ENCODE results near the gene APC2.
"Not testable (repeated sequence)": the region's sequence is repeated elsewhere in the genome, so short reads cannot be mapped to it uniquely, and the experiment has no call there.

Gene APC2

GRCh38 chr19:1477056-1477455 is 27.1 kb downstream of the APC2 start:
- not testable (repeated sequence) for H3K9me3 ChIP-seq (ENCODE audit: control insufficient read depth, insufficient read depth, low read length); H3K9ac ChIP-seq (ENCODE audit: low read depth, low read length); H3K4me1 ChIP-seq (ENCODE audit: insufficient read depth, low read length); H3K36me3 ChIP-seq (ENCODE audit: insufficient read depth, low read length)

DNA sequence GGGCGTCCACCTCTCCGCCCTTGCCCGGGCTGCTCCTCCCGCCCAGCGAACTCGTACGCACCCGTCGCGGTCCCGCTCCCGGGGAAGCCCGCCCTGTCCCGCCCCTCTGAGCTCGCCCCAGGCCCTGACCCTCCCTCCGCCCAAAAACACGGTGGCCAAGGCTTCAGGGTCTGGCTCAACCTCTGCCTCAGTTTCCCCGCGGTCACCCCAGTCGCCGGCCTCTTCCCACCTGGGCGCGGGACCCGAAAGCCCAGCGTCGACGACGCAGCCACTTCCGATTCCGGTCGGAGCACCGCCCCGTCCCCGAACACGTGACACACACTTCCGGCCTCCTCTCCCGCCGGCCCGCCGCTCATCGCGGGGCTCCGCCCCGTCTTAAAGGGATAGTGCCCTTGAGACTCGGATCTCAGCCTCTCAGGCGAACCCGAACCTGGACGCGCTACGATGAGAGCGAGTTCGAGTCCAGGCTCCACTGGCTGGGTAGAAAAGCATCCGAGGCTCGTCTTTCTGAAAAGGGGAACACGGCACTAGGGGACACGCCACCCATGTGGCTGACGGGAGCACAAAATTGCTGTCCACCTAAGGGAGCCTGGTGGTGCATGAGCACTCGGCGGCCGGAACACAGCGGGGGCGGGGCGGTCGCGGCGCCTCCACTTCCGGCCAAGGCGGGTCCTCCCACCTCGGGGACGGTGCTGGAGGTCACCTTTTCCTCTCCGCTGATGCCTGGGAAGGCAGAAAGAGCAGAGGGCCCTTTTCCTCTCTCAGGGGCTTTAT is 29.2 kb downstream of the APC2 start, which contains the start of gene C19orf25:
Gene C19orf25 (minus strand): TSS at position 282 of the 774 bp plus-strand sequence. CDS start 312 bp downstream, outside the sequence.
- no peaks in the 10 kb centered on the region for H3K9me3 ChIP-seq (ENCODE audit: control insufficient read depth, insufficient read depth, low read length)
- H3K4me1 ChIP-seq (ENCODE audit: insufficient read depth, low read length) = no peaks in the 10 kb centered on the region
- peaks cover 4% of the 10 kb centered on the region for H3K36me3 ChIP-seq (ENCODE audit: insufficient read depth, low read length)
- peak within 1 kb of the TSS; percentile 99 for H3K9ac ChIP-seq (ENCODE audit: low read depth, low read length)

DNA sequence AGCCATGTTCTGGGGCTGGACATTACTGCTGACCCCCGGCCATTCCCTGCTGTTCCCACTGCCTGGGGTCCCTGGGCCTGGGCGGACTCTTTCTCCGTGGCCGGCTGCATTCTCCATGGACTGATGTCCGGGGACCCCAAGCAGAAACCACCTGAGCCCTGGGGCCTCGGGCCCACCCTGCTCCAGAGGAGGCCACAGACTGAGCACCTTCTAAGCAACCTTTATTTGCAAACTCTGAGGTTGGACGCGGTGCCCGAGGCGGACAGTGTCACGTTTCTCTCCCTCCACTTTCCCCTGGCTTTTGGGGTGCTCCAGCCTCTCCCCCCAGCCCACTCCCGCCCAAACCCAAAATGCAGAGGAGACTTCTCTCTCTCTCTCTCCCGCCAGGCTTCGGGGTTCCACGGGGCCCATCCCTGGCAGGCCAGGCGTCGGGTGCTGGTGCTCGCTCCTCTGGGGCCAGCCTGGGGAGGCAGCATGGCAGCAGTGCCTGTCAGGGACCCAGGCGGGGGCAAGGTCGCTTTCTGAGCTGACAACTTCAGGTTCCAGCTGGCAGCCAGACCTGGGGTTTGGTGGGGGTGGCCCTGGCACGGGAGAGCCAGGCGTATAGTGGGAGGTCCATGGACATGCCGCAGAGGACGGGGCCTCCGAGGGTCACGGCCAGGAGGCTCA is 31.4 kb downstream of the APC2 start:
- Histone ChIP-seq H3K9ac (ENCODE audit: low read depth, low read length) (no peak overlapping the region), H3K4me1 (ENCODE audit: insufficient read depth, low read length) (no peaks in the 10 kb centered on the region), H3K9me3 (ENCODE audit: control insufficient read depth, insufficient read depth, low read length) (no peaks in the 10 kb centered on the region), H3K36me3 (ENCODE audit: insufficient read depth, low read length) (peaks cover 4% of the 10 kb centered on the region)

DNA sequence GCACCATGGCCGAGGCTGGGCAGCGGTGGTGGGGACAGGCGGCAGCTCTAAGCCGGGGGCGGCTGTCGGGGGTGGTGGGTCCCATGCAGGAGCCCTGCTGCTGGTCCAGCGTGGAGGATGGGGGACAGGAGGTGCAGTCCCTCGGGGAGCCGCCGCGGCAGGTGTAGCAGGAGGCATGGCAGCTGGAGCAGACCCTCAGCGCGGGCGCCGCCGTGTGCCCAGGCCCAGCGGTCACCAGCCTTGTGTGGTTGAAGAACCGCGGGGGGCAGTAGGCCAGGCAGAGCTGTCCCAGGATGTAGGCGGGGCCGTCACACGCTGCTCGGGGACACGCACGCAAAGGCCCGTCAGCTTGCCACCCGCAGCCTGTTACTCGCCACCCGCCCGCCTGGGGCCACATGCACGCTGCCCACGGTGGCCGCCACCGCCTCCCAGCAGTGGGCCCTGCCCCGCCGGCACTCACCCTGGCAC is 32.0 kb downstream of the APC2 start:
- no peaks in the 10 kb centered on the region for H3K9me3 ChIP-seq (ENCODE audit: control insufficient read depth, insufficient read depth, low read length)
- H3K9ac ChIP-seq (ENCODE audit: low read depth, low read length) = no peak overlapping the region
- no peaks in the 10 kb centered on the region for H3K4me1 ChIP-seq (ENCODE audit: insufficient read depth, low read length)
- H3K36me3 ChIP-seq (ENCODE audit: insufficient read depth, low read length) = peaks cover 4% of the 10 kb centered on the region

GRCh38 chr19:1482361-1483130 is 32.6 kb downstream of the APC2 start:
- Histone ChIP-seq H3K36me3 (ENCODE audit: insufficient read depth, low read length) (peaks cover under 1% of the 10 kb centered on the region; the same call in 1 of the 2 replicates), H3K9ac (ENCODE audit: low read depth, low read length) (no peak overlapping the region), H3K9me3 (ENCODE audit: control insufficient read depth, insufficient read depth, low read length) (no peaks in the 10 kb centered on the region), H3K4me1 (ENCODE audit: insufficient read depth, low read length) (no peaks in the 10 kb centered on the region)

- H3K36me3 ChIP-seq (ENCODE audit: insufficient read depth, low read length) = no peaks in the 10 kb centered on the region
- no peaks in the 10 kb centered on the region for H3K9me3 ChIP-seq (ENCODE audit: control insufficient read depth, insufficient read depth, low read length)
- H3K4me1 ChIP-seq (ENCODE audit: insufficient read depth, low read length) = no peaks in the 10 kb centered on the region
- H3K9ac ChIP-seq (ENCODE audit: low read depth, low read length) = no peak overlapping the region
These were observed 33.4 kb downstream of the APC2 start for GRCh38 chr19:1483131-1483978.

DNA sequence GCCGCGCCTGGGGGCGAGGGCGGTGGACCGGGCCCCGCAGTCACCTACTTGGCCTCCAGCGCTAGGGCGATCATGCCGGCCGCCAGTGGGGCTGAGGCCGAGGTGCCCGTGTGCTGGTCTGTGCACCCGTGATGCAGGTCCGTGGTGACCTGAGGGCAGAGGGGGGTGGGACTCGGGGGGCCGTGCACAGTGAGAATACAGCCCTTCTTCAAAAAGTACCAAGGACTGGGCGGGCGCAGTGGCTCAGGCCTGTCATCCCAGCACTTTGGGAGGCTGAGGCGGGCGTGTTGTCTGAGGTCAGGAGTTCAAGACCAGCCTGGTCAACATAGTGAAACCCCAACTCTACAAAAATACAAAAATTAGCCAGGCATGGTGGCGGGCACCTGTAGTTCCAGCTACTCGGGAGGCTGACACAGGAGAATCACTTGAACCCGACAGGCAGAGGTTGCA is 34.1 kb downstream of the APC2 start:
- Histone ChIP-seq H3K9ac (ENCODE audit: low read depth, low read length) (no peak overlapping the region), H3K9me3 (ENCODE audit: control insufficient read depth, insufficient read depth, low read length) (no peaks in the 10 kb centered on the region), H3K36me3 (ENCODE audit: insufficient read depth, low read length) (no peaks in the 10 kb centered on the region), H3K4me1 (ENCODE audit: insufficient read depth, low read length) (no peaks in the 10 kb centered on the region)

GRCh38 chr19:1486720-1487575 is 37.0 kb downstream of the APC2 start:
- no peaks in the 10 kb centered on the region for H3K9me3 ChIP-seq (ENCODE audit: control insufficient read depth, insufficient read depth, low read length)
- H3K9ac ChIP-seq (ENCODE audit: low read depth, low read length) = no peak overlapping the region
- no peaks in the 10 kb centered on the region for H3K36me3 ChIP-seq (ENCODE audit: insufficient read depth, low read length)
- no peaks in the 10 kb centered on the region for H3K4me1 ChIP-seq (ENCODE audit: insufficient read depth, low read length)

DNA sequence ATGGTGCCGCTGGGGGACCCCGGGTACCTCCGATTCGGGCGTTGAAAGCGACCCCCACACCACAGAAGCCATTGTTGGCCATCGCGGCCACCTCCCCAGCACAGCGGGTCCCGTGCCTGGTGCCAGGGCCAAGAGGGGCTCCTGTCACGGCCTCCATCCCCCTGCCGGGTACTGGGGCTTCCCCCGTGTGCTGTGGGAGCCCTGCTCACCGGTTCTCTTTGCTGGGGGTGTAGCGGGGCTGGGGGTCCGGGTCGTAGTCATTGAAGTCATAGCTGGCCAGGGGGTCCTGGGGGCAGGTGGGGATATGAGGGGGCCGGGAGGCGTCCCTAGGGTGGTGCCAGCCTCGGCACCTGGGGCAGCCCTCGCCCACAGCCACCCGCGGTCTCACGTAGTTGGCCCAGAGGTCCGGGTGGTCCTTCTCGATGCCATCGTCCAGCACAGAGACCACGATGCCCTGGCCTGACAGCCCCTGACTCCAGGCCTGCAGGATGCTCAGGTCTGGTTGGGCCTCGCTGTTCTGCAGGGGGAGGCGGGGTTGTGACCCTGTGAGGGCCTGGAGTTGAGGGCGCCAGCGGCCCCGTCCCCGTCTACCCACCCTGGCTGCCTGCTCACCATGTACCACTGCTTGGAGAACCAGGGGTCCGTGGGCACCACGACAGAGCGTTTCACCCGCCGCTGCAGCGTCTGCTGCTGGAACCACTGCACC is 37.8 kb downstream of the APC2 start:
- Histone ChIP-seq H3K9me3 (ENCODE audit: control insufficient read depth, insufficient read depth, low read length) (no peaks in the 10 kb centered on the region), H3K36me3 (ENCODE audit: insufficient read depth, low read length) (no peaks in the 10 kb centered on the region), H3K4me1 (ENCODE audit: insufficient read depth, low read length) (peaks cover 3% of the 10 kb centered on the region; the same call in 1 of the 2 replicates), H3K9ac (ENCODE audit: low read depth, low read length) (no peak overlapping the region)

- no peaks in the 10 kb centered on the region for H3K9me3 ChIP-seq (ENCODE audit: control insufficient read depth, insufficient read depth, low read length)
- H3K36me3 ChIP-seq (ENCODE audit: insufficient read depth, low read length) = no peaks in the 10 kb centered on the region
- peaks cover 5% of the 10 kb centered on the region; the same call in 1 of the 2 replicates for H3K4me1 ChIP-seq (ENCODE audit: insufficient read depth, low read length)
- no peak overlapping the region for H3K9ac ChIP-seq (ENCODE audit: low read depth, low read length)
These were observed 38.3 kb downstream of the APC2 start for GRCh38 chr19:1488282-1488601.

DNA sequence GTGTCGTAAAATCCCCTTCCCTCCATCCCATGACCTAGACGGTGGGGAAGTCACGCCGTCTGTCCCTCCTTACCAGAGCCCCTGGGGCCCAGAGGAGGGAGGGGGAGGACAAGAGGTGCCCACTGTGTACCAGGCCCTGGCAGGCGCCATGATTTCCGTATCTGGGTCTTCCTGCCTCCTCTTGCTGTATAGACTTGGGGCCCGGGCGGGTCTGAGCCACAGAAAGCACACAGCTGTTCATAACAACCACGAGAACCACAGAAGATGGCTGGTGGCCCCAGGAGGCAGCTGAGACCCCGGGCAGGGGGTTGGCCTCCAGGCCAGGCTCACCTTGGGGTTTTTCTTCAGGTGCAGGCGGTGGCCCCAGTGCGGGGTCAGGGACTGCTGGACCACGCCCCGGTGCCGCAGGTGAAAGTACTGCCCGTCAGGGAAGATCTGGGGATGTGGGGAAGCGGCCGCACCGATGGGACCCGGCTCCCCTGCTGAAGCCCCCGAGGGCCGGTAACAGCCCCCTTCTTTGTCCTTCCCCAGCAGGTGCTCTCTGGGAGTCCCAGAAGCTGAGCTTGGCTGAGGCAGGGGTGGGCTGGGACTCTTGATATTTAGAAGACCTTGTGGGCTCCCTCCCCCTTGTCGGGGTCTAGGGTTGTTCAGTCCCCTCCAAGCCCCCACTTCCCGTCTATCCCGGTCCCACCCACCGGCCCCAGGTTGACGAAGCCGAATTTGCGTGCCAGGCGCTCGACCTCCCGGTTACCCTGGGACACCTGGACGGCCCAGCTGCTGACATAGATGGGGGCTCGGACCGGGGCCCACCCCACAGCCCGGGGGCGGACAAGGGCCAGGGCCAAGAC is 39.8 kb downstream of the APC2 start:
- Histone ChIP-seq H3K9ac (ENCODE audit: low read depth, low read length) (peak overlapping the region; percentile 55), H3K36me3 (ENCODE audit: insufficient read depth, low read length) (no peaks in the 10 kb centered on the region), H3K9me3 (ENCODE audit: control insufficient read depth, insufficient read depth, low read length) (no peaks in the 10 kb centered on the region), H3K4me1 (ENCODE audit: insufficient read depth, low read length) (peaks cover 5% of the 10 kb centered on the region; the same call in 1 of the 2 replicates)

Data from ES-I3 (cell line).